Left lung (tissue), 10 donors: ENCODE data around the gene NSMCE4A. TPM values are rescaled to one million over a fixed set of nuclear protein-coding genes. Genes with fewer than 3 reads are reported as not detected.

Experiments
- ATAC-seq: fragments of 200-7000 bp; cut with Tn5 transposase; one replicate; pipeline ENCODE4 v1.9.1; 2020; ENCODE audit warnings: moderate library complexity
- DNase-seq, 4 donors: peaks; one replicate each; pipeline ENCODE4 v3.0.0-alpha.2; 2013 to 2020
- H3K27ac ChIP-seq, 2 donors: fragments of 200-600 bp; sonication (generic) in 1 of 2; one replicate each; pipeline versions ENCODE4 v1.5.0 to v1.8.0; 2020 to 2021
- H3K27me3 ChIP-seq, 2 donors: fragments of 200-600 bp; sonication (generic) in 1 of 2; one replicate each; pipeline versions ENCODE4 v1.5.0 to v1.8.0; 2020 to 2021
- H3K36me3 ChIP-seq, 2 donors: fragments of 200-600 bp; sonication (generic) in 1 of 2; one replicate each; pipeline versions ENCODE4 v1.5.0 to v1.8.0; 2020 to 2021
- H3K4me1 ChIP-seq, 2 donors: fragments of 200-600 bp; one replicate each; pipeline ENCODE4 v1.8.0; 2021
- H3K4me3 ChIP-seq, 2 donors: fragments of 200-600 bp; sonication (generic) in 1 of 2; one replicate each; pipeline versions ENCODE4 v1.5.0 to v1.8.0; 2020 to 2021; ENCODE audit warnings: mild to moderate bottlenecking in 1 of 2
- H3K9me3 ChIP-seq, 2 donors: fragments of 200-600 bp; sonication (generic) in 1 of 2; one replicate each; pipeline versions ENCODE4 v1.5.0 to v1.8.0; 2020 to 2021
- CTCF ChIP-seq, 2 donors: fragments of 200-600 bp; sonication (generic) in 1 of 2; IDR thresholded peaks; one replicate each; pipeline versions ENCODE4 v1.5.0 to v1.8.0; 2021; ENCODE audit warnings: antibody characterized with exemption in 2 of 2
- intact Hi-C, 2 donors: fragments of 100-400 bp; cut with DNase I; formaldehyde crosslinking; loops; one replicate each; pipeline versions ENCODE4 v1.11.2 to v1.14.2; 2022
- polyA plus RNA-seq, 6 donors: library from polyadenylated mRNA; unstranded; fragments of 120-200 nt; gene quantifications; one replicate each; pipeline ENCODE4 v1.2.1, GENCODE V29; 2013; ENCODE audit not compliant: insufficient read length in 6 of 6
- total RNA-seq, 2 donors: library from RNA; stranded (reverse); fragmentation: NEBNext Ultra II Directional; extraction: Animal tissue kit (Norgen Biotek cat#: 25700); gene quantifications; one replicate each; pipeline ENCODE4 v1.2.1, GENCODE V29; 2021
- donor health status: DM: no; HTN: yes; CAD: no.
- donor health status: DM: no; HTN: no; CAD: no.

Gene NSMCE4A
- total and polyA plus RNA-seq, 8 donors: 26.2 to 112 (median 99.1) TPM

DNA sequence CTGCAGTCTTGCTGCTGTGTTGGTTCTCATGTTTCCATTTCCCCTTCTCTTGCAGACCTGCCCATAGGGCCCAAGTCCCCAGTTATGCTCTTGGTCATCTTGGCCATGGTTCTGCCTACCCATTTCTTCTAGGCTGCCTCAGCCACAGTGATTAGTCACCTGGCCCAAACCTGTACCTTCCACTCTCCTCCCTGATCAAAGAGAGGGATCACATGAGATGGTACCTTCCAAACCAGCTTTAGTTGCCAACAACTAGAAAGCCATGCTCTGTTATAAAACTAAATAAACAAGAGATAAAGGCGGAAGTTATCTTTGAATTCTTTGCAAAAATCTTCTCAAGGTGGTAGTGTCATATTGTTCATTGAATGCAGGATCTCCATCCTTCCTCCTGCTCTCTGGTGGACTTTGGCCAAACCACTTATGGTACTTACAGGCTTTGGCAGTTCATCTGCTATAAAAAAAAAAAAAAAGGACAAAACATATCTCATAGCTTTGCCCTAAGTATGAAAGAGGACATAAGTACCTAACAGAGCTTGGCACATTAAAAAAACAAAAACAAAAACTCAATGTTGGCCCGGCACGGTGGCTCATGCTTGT lies 39.7 kb upstream of the NSMCE4A start:
- intact Hi-C loops: no loop called here
- no peak for TF ChIP-seq CTCF (IDR thresholded peaks at IDR 0.05)
- Histone ChIP-seq H3K4me1 (peaks cover 0 to 4% of the 10 kb centered on the region in 2 donors), H3K27me3 (peaks cover 0 to 10% of the 10 kb centered on the region in 2 donors), H3K4me3 (no peak overlapping the region), H3K36me3 (no peaks in the 10 kb centered on the region), H3K27ac (no peak overlapping the region), H3K9me3 (no peaks in the 10 kb centered on the region)
- no peak for DNase-seq
- ATAC-seq: no peak

DNA sequence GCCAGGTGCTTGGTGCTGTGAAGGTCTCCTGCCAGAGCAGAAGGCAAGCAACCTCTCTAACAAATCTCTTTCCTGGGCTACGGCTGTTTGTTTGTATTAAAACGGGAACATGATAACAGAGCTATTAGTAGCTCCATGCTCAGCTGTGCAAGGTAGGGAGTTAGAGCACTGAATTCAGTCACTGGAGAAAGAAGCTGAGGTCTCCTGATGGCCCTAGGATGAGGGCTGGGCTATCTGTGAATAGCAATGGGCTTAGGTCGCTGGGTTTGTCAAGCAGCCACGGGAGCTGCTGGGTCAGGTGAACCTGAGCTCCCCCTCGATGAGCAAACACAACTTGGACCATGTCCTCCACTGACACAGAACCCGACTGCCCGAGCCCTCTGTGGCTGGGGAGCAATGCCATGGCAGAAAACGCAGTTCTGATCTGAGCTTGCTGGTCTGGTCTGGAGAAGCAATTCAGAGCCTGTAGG lies 38.3 kb upstream of the NSMCE4A start:
- intact Hi-C loops: no loop called here
- Histone ChIP-seq H3K9me3 (no peaks in the 10 kb centered on the region), H3K36me3 (no peaks in the 10 kb centered on the region), H3K4me1 (no peaks in the 10 kb centered on the region), H3K27ac (no peak overlapping the region), H3K4me3 (no peak overlapping the region), H3K27me3 (no peaks in the 10 kb centered on the region)
- ATAC-seq: peak; percentile 22
- no peak for DNase-seq
- no peak for TF ChIP-seq CTCF (IDR thresholded peaks at IDR 0.05)

DNA sequence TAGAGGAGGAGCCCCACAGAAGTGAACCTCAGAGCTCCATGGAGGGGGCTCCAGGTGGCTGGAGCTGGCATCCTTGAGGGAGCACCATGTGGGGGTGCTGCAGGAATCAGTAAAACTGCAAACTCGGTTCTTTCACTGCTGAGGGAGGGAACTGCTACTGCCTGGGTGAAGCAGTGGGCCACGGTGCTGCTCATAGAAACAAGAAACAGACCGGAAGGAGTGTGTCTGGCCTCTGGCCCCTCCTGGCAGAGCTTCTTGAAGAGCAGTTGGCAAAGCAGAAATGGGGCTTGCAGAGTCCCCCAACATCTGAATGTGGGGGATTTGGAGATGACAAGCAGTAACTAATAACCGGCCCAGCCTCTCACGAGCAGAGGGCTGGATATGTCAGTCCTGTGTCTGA lies 37.7 kb upstream of the NSMCE4A start:
- no peaks in the 10 kb centered on the region for H3K27me3 ChIP-seq
- DNase-seq: no peak
- ATAC-seq: no peak
- no peak overlapping the region for H3K4me3 ChIP-seq
- no peaks in the 10 kb centered on the region for H3K9me3 ChIP-seq
- H3K36me3 ChIP-seq: no peaks in the 10 kb centered on the region
- no peaks in the 10 kb centered on the region for H3K4me1 ChIP-seq
- no peak for TF ChIP-seq CTCF (IDR thresholded peaks at IDR 0.05)
- intact Hi-C loops: no loop called here
- no peak overlapping the region for H3K27ac ChIP-seq

DNA sequence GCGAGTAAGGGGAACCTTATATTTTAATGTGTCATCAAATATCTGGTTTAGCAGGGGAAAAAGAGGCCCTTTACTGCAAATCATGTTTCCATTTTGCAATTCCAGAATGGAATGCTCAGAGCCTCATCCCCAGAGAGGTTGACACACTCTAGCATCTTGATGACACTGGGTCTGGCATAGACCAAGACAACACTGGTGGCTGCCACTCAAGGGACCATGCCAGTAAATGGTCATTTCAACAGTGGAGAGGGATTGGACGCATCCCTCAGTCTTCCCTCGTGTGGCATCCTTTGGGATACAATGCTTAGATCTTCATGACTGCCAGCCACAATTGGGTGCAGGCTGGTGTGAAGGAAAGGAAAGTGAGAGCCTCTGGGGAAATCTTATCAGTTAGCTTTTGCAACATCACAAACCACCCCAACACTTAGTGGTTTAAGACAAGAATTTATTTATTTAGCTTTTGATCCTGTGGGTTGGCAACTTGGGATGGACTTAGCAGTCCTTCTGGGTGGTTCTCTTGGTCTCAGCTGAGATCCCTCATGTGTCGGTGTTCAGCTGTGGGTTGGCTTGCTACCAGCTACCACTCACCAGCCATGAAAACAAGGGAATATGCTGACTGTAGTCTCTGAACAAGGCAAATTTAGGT lies 35.5 kb upstream of the NSMCE4A start:
- H3K27ac ChIP-seq: no peak overlapping the region
- no peaks in the 10 kb centered on the region for H3K36me3 ChIP-seq
- no peaks in the 10 kb centered on the region for H3K9me3 ChIP-seq
- no peak overlapping the region for H3K4me3 ChIP-seq
- no peak for TF ChIP-seq CTCF (IDR thresholded peaks at IDR 0.05)
- no peak for DNase-seq
- no peaks in the 10 kb centered on the region for H3K4me1 ChIP-seq
- peak; percentile 50 for ATAC-seq
- intact Hi-C loops: no loop called here
- no peaks in the 10 kb centered on the region for H3K27me3 ChIP-seq

- intact Hi-C loops: no loop called here
- DNase-seq: no peak
- H3K27me3 ChIP-seq: no peaks in the 10 kb centered on the region
Measured at GRCh38 chr10:122007415-122007814, 32.4 kb upstream of the NSMCE4A start.

More at GRCh38 chr10:122007415-122007814, 32.4 kb upstream of the NSMCE4A start:
- no peaks in the 10 kb centered on the region for H3K4me1 ChIP-seq
- no peak for TF ChIP-seq CTCF (IDR thresholded peaks at IDR 0.05)
- no peak overlapping the region for H3K4me3 ChIP-seq
- no peak overlapping the region for H3K27ac ChIP-seq
- H3K36me3 ChIP-seq: no peaks in the 10 kb centered on the region
- no peak for ATAC-seq
- H3K9me3 ChIP-seq: peaks cover 0 to 3% of the 10 kb centered on the region in 2 donors
